ENCODE data around the gene MT1A.

The MT1A gene

GRCh38 chr16:56688762-56689161 lies 50.3 kb downstream of the MT1A start:
- TF ChIP-seq EZH2phosphoT487 (IDR thresholded peaks at IDR 0.05; ENCODE audit: borderline replicate concordance, low read length) (no peak), CTCF (IDR thresholded peaks at IDR 0.05; ENCODE audit: low read depth, low read length, poor library complexity, severe bottlenecking) (no peak)
- Histone ChIP-seq H3K36me3 (ENCODE audit: control insufficient read depth, low read length) (no peaks in the 10 kb centered on the region), H4K20me1 (ENCODE audit: control insufficient read depth, insufficient read depth, low read depth, low read length) (no peaks in the 10 kb centered on the region), H3K27ac (ENCODE audit: low read depth, low read length) (no peak overlapping the region), H3K4me2 (ENCODE audit: low read length) (no peak overlapping the region), H3K4me1 (ENCODE audit: control insufficient read depth, low read length) (no peaks in the 10 kb centered on the region), H3K79me2 (ENCODE audit: control insufficient read depth, low read length) (no peaks in the 10 kb centered on the region), H3F3A (ENCODE audit: control insufficient read depth, insufficient read depth) (no peaks in the 10 kb centered on the region), H3K9me2 (replicated peaks; ENCODE audit: control insufficient read depth, low read length) (no peaks in the 10 kb centered on the region), H3K4me3 (ENCODE audit: low read length) (no peak overlapping the region), H3K9me3 (ENCODE audit: control insufficient read depth, insufficient read depth, low read length) (no peaks in the 10 kb centered on the region), H3K27me3 (ENCODE audit: control insufficient read depth, low read length) (peaks cover 18% of the 10 kb centered on the region; the same call in 1 of the 2 replicates)

GRCh38 chr16:56689171-56689570 lies 50.7 kb downstream of the MT1A start:
- Histone ChIP-seq H3K36me3 (ENCODE audit: control insufficient read depth, low read length) (no peaks in the 10 kb centered on the region), H3K9me3 (ENCODE audit: control insufficient read depth, insufficient read depth, low read length) (no peaks in the 10 kb centered on the region), H4K20me1 (ENCODE audit: control insufficient read depth, insufficient read depth, low read depth, low read length) (no peaks in the 10 kb centered on the region), H3K4me1 (ENCODE audit: control insufficient read depth, low read length) (no peaks in the 10 kb centered on the region), H3F3A (ENCODE audit: control insufficient read depth, insufficient read depth) (no peaks in the 10 kb centered on the region), H3K4me3 (ENCODE audit: low read length) (no peak overlapping the region), H3K27ac (ENCODE audit: low read depth, low read length) (no peak overlapping the region), H3K4me2 (ENCODE audit: low read length) (no peak overlapping the region), H3K79me2 (ENCODE audit: control insufficient read depth, low read length) (no peaks in the 10 kb centered on the region), H3K27me3 (ENCODE audit: control insufficient read depth, low read length) (peaks cover 18% of the 10 kb centered on the region; the same call in 1 of the 2 replicates), H3K9me2 (replicated peaks; ENCODE audit: control insufficient read depth, low read length) (no peaks in the 10 kb centered on the region)
- TF ChIP-seq EZH2phosphoT487 (IDR thresholded peaks at IDR 0.05; ENCODE audit: borderline replicate concordance, low read length) (no peak), CTCF (IDR thresholded peaks at IDR 0.05; ENCODE audit: low read depth, low read length, poor library complexity, severe bottlenecking) (no peak)
